HG02588 (cell line): ENCODE data around the gene LRRN3.

Source experiments
- ATAC-seq: cut with Tn5 transposase; IDR thresholded peaks from one replicate; pipeline ENCODE4 v1.9.1; 2021; ENCODE audit warnings: mild to moderate bottlenecking, moderate library complexity; ENCODE audit not compliant: unreplicated experiment

LRRN3 gene

DNA sequence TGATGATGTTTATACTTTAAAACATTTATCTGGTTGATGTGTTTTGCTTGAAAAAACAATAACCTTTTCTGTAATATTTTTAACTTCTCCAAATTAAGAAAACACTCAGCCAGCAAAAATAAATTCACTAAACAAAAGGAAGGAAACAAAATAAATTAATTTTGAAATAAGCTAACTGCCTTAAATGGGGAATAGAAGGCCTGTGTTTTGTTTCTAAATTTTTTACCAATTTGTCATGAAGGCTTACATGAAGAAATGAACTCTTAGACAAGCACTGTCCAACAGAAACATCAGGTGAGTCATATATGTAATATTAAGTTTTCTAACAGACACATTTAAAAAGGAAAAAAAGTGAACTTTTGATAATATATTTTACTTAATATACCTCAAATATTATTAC is 68.5 kb downstream of the LRRN3 start:
- no peak for ATAC-seq

DNA sequence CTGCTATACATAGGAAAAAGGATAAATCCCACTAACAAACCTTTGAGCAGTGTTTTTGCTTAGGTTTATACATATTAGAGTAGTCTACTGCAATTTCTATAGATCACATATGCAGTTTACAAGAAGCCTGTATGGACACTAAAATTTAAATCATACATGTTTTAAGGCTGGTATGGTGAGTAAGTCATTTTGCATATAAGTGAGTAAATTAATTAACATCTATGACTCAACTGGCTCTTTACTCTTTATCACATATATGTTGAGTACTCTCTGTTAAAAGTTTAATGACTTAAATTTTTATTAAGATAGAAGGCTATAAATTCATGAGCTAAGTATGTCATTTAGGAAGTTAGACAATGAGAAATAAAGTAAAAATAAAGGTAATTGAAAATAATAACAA is 69.4 kb downstream of the LRRN3 start:
- no peak for ATAC-seq

DNA sequence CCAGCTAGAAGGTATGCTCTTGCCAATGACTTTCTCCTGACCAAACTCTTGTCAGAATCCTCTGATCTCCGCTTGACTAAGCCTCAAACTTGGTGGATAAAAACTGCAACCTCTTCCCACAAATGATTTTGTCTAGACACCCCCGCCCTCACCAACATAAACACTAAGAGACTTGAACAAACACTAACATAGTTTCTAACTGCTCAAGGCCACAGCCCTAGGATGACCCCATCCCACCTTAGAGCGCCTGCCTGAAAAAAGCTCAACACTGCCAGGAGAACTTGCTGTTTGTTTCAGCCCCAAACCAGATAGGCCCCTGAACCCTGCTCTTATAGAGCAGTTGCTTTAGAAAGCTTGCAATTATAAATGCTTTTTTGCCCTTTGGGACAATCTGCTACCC is 71.8 kb downstream of the LRRN3 start:
- ATAC-seq = no peak

DNA sequence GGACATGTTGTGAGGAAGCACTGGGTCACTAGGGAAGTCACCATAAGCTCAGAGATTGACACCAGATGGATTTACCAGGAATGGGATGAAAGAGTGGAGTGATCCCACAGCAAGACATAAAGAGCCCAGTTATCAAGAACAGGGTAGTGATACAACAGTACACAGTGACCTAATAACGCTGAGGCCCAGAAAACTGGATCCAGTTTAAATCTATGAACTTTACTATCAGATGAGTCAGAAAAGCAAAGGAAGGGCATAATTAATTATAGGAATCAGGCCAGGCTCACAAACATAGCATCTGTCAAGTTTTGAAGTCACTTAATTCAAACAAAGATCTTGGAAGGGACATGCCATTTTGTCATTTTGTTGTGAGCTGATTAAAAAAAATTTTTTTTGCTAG is 73.5 kb downstream of the LRRN3 start:
- ATAC-seq = no peak

DNA sequence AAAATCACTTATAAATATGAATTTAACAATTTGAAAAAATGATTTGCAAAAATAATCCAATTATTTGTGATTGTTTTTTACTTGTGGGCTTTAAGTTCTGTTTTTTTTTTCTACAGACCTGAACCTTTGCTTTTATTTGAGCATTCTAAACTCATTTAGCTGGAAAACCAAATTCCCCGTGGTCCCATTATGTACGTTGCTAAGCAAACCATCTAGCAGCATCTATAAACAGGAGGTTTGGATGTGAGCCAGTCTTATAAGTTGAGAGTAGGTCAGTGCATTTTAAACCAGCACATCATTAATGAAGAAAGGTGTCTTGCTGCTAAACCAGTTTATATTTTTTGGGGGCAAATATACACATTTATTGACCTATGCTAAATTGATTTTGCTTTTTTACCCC is 77.3 kb downstream of the LRRN3 start:
- no peak for ATAC-seq

DNA sequence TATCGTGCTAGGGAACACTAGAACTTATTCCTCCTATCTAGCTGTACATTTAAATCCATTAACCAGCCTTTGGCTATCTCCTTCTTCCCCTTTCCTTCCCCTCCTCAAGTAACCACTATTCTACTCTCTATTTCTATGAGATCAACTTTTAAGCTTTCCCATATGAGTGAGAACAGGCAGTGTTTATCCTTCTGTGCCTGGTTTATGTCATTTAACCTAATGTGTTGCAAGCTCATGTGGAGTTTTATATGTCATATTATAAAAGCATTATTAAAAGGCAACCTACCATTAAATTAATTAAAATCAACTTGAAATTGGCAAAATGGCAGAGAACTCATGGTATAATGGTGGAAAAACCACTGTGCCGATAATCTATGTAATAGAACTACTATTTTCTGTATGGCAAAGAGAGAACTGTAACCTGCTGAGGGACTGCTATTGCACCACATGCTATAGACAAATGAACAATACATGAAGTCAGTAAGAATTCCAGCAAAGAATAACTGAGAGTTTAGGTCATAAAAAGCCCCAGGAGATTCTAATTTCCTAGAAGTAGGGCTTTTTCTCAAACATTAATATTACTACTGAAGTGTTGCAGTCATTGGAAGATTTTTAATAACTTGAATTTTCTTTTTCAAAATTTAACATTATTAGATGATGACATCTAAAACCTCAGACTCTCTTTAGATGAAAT is 81.8 kb downstream of the LRRN3 start:
- ATAC-seq = no peak

DNA sequence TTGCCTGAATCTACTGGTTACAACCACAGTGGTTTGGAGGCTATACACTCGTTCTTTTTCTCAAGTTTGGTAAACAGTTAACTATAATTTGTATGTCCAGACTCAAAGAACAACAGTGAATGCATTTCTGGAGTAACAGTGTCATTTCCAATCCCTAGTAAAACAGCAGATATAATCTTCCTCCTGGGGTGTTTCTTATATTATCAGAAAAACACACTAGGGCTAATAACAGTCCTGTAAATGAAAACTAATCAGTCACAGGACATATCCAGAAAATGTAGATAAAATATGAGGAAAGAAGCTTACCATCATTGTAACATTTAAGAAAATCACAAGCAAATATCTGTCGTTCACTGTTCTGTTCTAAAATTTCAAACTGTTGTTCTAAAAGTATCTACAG is 82.6 kb downstream of the LRRN3 start:
- ATAC-seq = no peak

DNA sequence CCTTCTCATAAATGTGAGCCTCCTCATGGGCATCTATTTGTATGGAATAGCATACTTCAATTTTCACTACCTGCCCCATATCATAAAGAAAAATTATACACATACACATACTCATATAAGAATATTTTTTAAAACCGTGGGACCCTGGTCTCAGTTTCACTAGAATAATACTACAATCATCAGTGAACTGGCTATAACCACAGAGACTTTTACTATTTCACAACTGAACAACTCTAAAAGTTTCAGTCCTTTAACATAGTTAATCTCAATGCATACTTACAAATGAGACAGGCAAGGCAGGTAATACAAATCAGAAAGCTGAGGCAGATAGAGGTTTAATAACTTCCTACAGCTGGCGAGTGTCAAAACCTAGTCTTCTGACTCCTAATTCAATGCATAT is 83.1 kb downstream of the LRRN3 start:
- no peak for ATAC-seq

DNA sequence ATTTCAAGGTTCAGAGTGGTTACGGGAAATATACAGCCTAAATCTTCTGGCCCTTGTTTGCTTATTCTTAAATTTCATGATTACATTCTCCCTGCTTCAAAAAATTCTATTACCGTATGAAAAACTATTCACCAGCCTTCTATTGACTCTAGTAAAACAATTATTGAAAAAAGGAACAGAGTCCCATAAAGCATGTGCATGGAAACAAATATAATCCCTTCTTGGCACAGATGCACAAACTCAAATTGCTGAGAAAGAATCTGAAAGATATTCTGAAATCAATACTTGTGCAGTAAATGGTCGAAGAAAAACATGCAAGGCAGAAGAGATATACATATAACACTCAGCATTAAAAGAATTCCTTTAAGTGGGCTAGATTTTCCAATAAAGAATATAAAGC is 83.6 kb downstream of the LRRN3 start:
- no peak for ATAC-seq
